HepG2 (cell line): ENCODE measurements around the gene EOMES. TPM values are rescaled to one million over a fixed set of nuclear protein-coding genes. Genes with fewer than 3 reads are reported as not detected.

ENCODE experiments used
- ATAC-seq: fragments of 200-7000 bp; cut with Tn5 transposase; 3 replicates; pipeline ENCODE4 v1.9.1; 2020; ENCODE audit warnings: mild to moderate bottlenecking, moderate library complexity
- BruUV-seq: library from RNA; stranded (reverse); fragments of 400-500 nt; replicated peaks from 2 replicates; lab custom pipeline; 2021; lab: Mats Ljungman, UMichigan
- CTCF ChIA-PET: fragments of 300-600 bp; formaldehyde crosslinking; extraction: SDS; loops from one replicate; lab custom pipeline; 2021; ENCODE audit warnings: low total read pairs, inconsistent platforms, low intra/inter-chr PET ratio; lab: Yijun Ruan, JAX
- POLR2A ChIA-PET: fragments of 350-600 bp; sonication (Branson Sonifier 250); formaldehyde crosslinking; loops from one replicate; lab custom pipeline; 2020; ENCODE audit warnings: antibody characterized with exemption, inconsistent platforms; lab: Yijun Ruan, JAX
- DNase-seq: peaks from one replicate; pipeline ENCODE4 v3.0.0-alpha.2; 2015; ENCODE audit warnings: low spot score
- FAIRE-seq: peaks from 3 replicates; lab custom pipeline; 2011; peaks lifted over from hg19 to GRCh38; lab: Jason Lieb, UNC
- H2AFZ ChIP-seq: one replicate; pipeline ENCODE4 v1.6.1; 2011; ENCODE audit warnings: low read length, inconsistent platforms
- H3K27ac ChIP-seq: fragments of 300-600 bp; 3 replicates; pipeline ENCODE4 v1.8.0; 2011; ENCODE audit warnings: mixed run types, mild to moderate bottlenecking, mixed read lengths, low read length, inconsistent platforms; ENCODE audit not compliant: insufficient read depth; ENCODE audit errors: extremely low read length
- H3K27me3 ChIP-seq, 2 experiments: fragments of 200-600 bp in 1 of 2; 2 replicates in 1 of 2; 3 replicates in 1 of 2; pipeline versions ENCODE4 v1.6.0 to v1.8.0; 2011; ENCODE audit warnings: low read length in 2 of 2, mild to moderate bottlenecking in 2 of 2, moderate library complexity in 2 of 2, inconsistent platforms in 1 of 2; ENCODE audit not compliant: insufficient read depth in 2 of 2, control insufficient read depth in 1 of 2
- H3K36me3 ChIP-seq, 2 experiments: fragments of 200-600 bp in 1 of 2; replicated peaks in 1 of 2; 2 replicates in 1 of 2; 3 replicates in 1 of 2; pipeline versions ENCODE4 v1.5.1 to v1.8.0; 2011; ENCODE audit warnings: low read length in 2 of 2, inconsistent platforms in 1 of 2; ENCODE audit not compliant: insufficient read depth in 2 of 2, control insufficient read depth in 1 of 2
- H3K4me1 ChIP-seq: 2 replicates; pipeline ENCODE4 v1.5.1; 2012; ENCODE audit warnings: low read length, inconsistent platforms; ENCODE audit not compliant: insufficient read depth
- H3K4me2 ChIP-seq: 2 replicates; pipeline ENCODE4 v1.6.0; 2011; ENCODE audit warnings: low read depth, low read length, inconsistent platforms
- H3K4me3 ChIP-seq, 3 experiments: fragments of 200-600 bp in 1 of 3; sonication (generic), shearing (Covaris generic) in 1 of 3; replicated peaks in 1 of 3; 2 replicates each; pipeline ENCODE4 v1.5.1; 2011 to 2016; ENCODE audit warnings: low read length in 3 of 3, inconsistent platforms in 2 of 3, low read depth in 2 of 3, mild to moderate bottlenecking in 2 of 3, control low read depth in 1 of 3, mixed read lengths in 1 of 3; ENCODE audit not compliant: insufficient read depth in 1 of 3
- H3K79me2 ChIP-seq: one replicate; pipeline ENCODE4 v1.6.1; 2011; ENCODE audit warnings: low read length, inconsistent platforms; ENCODE audit not compliant: insufficient read depth
- H3K9ac ChIP-seq: 2 replicates; pipeline ENCODE4 v1.6.0; 2011; ENCODE audit warnings: mild to moderate bottlenecking, low read depth, low read length, inconsistent platforms; ENCODE audit not compliant: insufficient read depth
- H3K9me3 ChIP-seq: 2 replicates; pipeline ENCODE4 v1.5.1; 2012; ENCODE audit warnings: mild to moderate bottlenecking, low read length
- H4K20me1 ChIP-seq: 2 replicates; pipeline ENCODE4 v1.6.0; 2011; ENCODE audit warnings: inconsistent platforms, mild to moderate bottlenecking, low read length, moderate library complexity; ENCODE audit not compliant: insufficient read depth
- CBX5 ChIP-seq: sonication (generic); formaldehyde crosslinking; IDR thresholded peaks from 2 replicates; pipeline ENCODE4 v1.4.0; 2020; ENCODE audit warnings: missing genetic modification reagents, borderline replicate concordance
- CHCHD3 ChIP-seq: sonication (generic); formaldehyde crosslinking; IDR thresholded peaks from 2 replicates; pipeline ENCODE4 v1.8.0; 2022; ENCODE audit warnings: mild to moderate bottlenecking, missing genetic modification reagents, moderate library complexity
- GATAD1 ChIP-seq: IDR thresholded peaks from 2 replicates; pipeline ENCODE4 v1.6.1; 2016; ENCODE audit warnings: missing genetic modification reagents, missing compliant biosample characterization
- HMG20B ChIP-seq: conservative IDR thresholded peaks from 2 replicates; pipeline ENCODE4 v1.6.1; 2016; ENCODE audit warnings: missing genetic modification reagents, missing compliant biosample characterization
- LCORL ChIP-seq, 2 experiments: fragments of 450-650 bp in 1 of 2; sonication (generic) in 1 of 2; formaldehyde crosslinking in 1 of 2; IDR thresholded peaks; 2 replicates each; pipeline versions ENCODE4 v1.5.0 to v1.6.1; 2017 to 2020; ENCODE audit warnings: antibody characterized with exemption in 1 of 2, missing genetic modification reagents in 1 of 2
- MXD4 ChIP-seq: IDR thresholded peaks from 2 replicates; pipeline ENCODE4 v1.6.1; 2016; ENCODE audit warnings: mild to moderate bottlenecking, missing biosample characterization, missing genetic modification reagents
- PLSCR1 ChIP-seq: sonication (generic); formaldehyde crosslinking; IDR thresholded peaks from 2 replicates; pipeline ENCODE4 v1.5.0; 2020; ENCODE audit warnings: missing genetic modification reagents, mild to moderate bottlenecking, borderline replicate concordance
- PRMT3 ChIP-seq: sonication (generic); formaldehyde crosslinking; IDR thresholded peaks from 2 replicates; pipeline ENCODE4 v1.8.1; 2022; ENCODE audit warnings: low read depth, mild to moderate bottlenecking, moderate library complexity, missing genetic modification reagents, borderline replicate concordance
- RBM39 ChIP-seq: fragments of 200-400 bp; formaldehyde crosslinking; IDR thresholded peaks from one replicate; pipeline ENCODE4 v1.6.1; 2018; ENCODE audit warnings: antibody characterized with exemption, mild to moderate bottlenecking, low read depth, low read length; ENCODE audit not compliant: poor library complexity, severe bottlenecking
- TCF7L2 ChIP-seq: IDR thresholded peaks from 2 replicates; pipeline ENCODE4 v1.6.1; 2011; ENCODE audit warnings: mild to moderate bottlenecking, low read depth, low read length, moderate library complexity
- ZNF12 ChIP-seq: sonication (generic); formaldehyde crosslinking; IDR thresholded peaks from 2 replicates; pipeline ENCODE4 v1.5.0; 2020; ENCODE audit warnings: missing genetic modification reagents
- ZNF589 ChIP-seq: sonication (generic); formaldehyde crosslinking; conservative IDR thresholded peaks from 2 replicates; pipeline ENCODE4 v1.8.0; 2022; ENCODE audit warnings: mild to moderate bottlenecking, moderate library complexity, missing genetic modification reagents
- ZNF616 ChIP-seq: sonication (generic); formaldehyde crosslinking; IDR thresholded peaks from 2 replicates; pipeline ENCODE4 v1.5.0; 2020; ENCODE audit warnings: low read depth, mild to moderate bottlenecking, missing genetic modification reagents
- ZNF660 ChIP-seq: sonication (generic); formaldehyde crosslinking; IDR thresholded peaks from 2 replicates; pipeline ENCODE4 v1.5.1; 2020; ENCODE audit warnings: mild to moderate bottlenecking, low read depth, missing genetic modification reagents, borderline replicate concordance
- ZNF746 ChIP-seq: sonication (generic); formaldehyde crosslinking; IDR thresholded peaks from 2 replicates; pipeline ENCODE4 v1.8.0; 2022; ENCODE audit warnings: mild to moderate bottlenecking, missing genetic modification reagents
- ZNF839 ChIP-seq: sonication (generic); formaldehyde crosslinking; IDR thresholded peaks from 2 replicates; pipeline ENCODE4 v1.4.0; 2020; ENCODE audit warnings: missing genetic modification reagents, mild to moderate bottlenecking, borderline replicate concordance
- WGBS: methylation state at CpG from one replicate; pipeline ENCODE4 v1.1.6; 2017; ENCODE audit warnings: low lambda C conversion rate; 5-methylcytosine and 5-hydroxymethylcytosine counted together
- in situ Hi-C: cut with HindIII; loops from 2 replicates; pipeline ENCODE4 v1.10.0; 2017; ENCODE audit warnings: low pct_unique_long_range_greater_than_20kb; ENCODE audit not compliant: extremely low pct_ligation_motif_present
- intact Hi-C: fragments of 100-400 bp; cut with micrococcal nuclease; formaldehyde crosslinking; loops from one replicate; pipeline ENCODE4 v1.10.0; 2022; ENCODE audit not compliant: unreplicated experiment
- polyA plus RNA-seq, 8 experiments: library from polyadenylated mRNA; depleted of rRNA in 3 of 8; stranded (reverse) in 7 of 8; unstranded in 1 of 8; fragments of >200 nt; fragmentation: Illumina TruSeq in 4 of 8; extraction: Trizol in 4 of 8; gene quantifications; 2 replicates each; pipeline versions ENCODE4 v1.2.1 to v1.2.3, GENCODE V29; 2011 to 2016; ENCODE audit warnings: low read depth in 4 of 8, missing spikeins in 1 of 8, mixed read lengths in 1 of 8; ENCODE audit not compliant: insufficient read depth in 1 of 8
- total RNA-seq, 5 experiments: library from RNA; depleted of rRNA; stranded (reverse); fragments of >200 nt; fragmentation: Illumina TruSeq; extraction: Trizol; gene quantifications; 2 replicates each; pipeline ENCODE4 v1.2.3, GENCODE V29; 2016; ENCODE audit warnings: low read depth in 1 of 5

The EOMES gene
- total and polyA plus RNA-seq, 2 of the 13 experiments (the other 11 are each of a cell fraction or from before 2014, with no cell fraction given), result 0.11 to 0.12 TPM

DNA sequence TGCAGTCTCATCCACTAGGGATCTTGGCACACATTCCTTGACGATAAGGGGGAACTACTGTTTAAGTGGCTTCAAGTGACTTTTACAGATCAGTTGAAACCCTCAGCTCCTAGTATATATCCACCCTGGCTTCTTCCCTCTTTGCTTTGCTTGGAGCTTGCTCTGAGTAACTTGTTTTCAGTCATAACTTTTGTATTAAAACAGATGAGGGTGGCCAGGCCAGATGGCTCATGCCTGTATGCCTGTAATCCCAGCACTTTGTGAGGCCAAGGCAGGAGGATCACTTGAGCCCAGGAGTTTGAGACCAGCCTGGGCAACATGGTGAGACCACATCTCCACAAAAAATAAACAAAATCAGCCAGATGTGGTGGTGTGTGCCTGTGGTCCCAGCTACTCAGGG, 42.4 kb downstream of the EOMES start:
- Histone ChIP-seq H3K4me2 (peak overlapping the region; percentile 95; the same call in 1 of the 2 replicates), H3K4me1 (peaks cover 40% of the 10 kb centered on the region), H3K9ac (no peak overlapping the region), H3K36me3 (no peaks in the 10 kb centered on the region), H3K4me3 (no peak overlapping the region), H3K79me2 (no peaks in the 10 kb centered on the region), H3K27me3 (no peaks in the 10 kb centered on the region), H3K9me3 (no peaks in the 10 kb centered on the region), H3K27ac (no peak overlapping the region), H2AFZ (no peak overlapping the region), H4K20me1 (no peaks in the 10 kb centered on the region)
- 96% methylated on average over 1 of the region's 1 CpG for WGBS
- in situ Hi-C loops, result loop anchor here (5.0 kb wide), 1 partner anchor 367 kb away; no protein-coding TSS in a partner anchor
- ChIA-PET CTCF (no interaction called here), POLR2A (interaction anchor here (2.0 kb wide), 1 partner anchor 195 kb away, joined by 6 read pairs; the partner anchor contains the start of gene SLC4A7)
- intact Hi-C loops, result loop anchor here (2.0 to 5.0 kb wide), 2 partner anchors 147 to 545 kb away; no protein-coding TSS in a partner anchor
- no TSS peak for BruUV-seq
- ATAC-seq (no peak), FAIRE-seq (no peak), DNase-seq (no peak)
- TF ChIP-seq PLSCR1 (CRISPR knock-in tag), result no peak
- TF ChIP-seq MXD4 (CRISPR knock-in tag), result no peak
- TF ChIP-seq ZNF12 (CRISPR knock-in tag), result no peak
- TF ChIP-seq GATAD1 (CRISPR knock-in tag), result no peak
- TF ChIP-seq ZNF839 (CRISPR knock-in tag), result no peak
- TF ChIP-seq HMG20B (CRISPR knock-in tag), result no peak
- TF ChIP-seq LCORL (IDR thresholded peaks at IDR 0.05), result no peak
- TF ChIP-seq LCORL (CRISPR knock-in tag; IDR thresholded peaks at IDR 0.05), result no peak
- no peak for TF ChIP-seq CHCHD3 (CRISPR knock-in tag)

DNA sequence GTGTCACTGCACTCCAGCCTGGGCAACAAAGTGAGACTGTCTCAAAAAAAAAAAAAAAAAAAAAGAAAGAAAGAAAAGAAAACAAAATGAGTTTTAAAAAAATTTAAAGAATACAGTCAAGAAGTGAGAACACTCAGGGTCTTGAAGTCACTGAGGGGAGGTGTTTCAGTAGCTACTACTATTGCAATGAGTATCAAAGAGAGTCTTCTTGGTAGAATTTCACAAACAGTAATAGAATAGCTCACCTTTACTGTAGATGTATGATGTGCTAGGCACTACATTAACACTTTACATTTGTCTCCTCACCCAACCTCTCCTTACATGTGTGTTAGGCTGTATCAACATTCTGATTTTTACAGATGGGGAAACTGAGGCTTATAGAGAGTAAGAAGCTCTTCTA, 43.9 kb downstream of the EOMES start:
- CTCF ChIA-PET, result no interaction called here
- FAIRE-seq, result no peak
- TF ChIP-seq ZNF616, result no peak
- TF ChIP-seq TCF7L2, result no peak
- no peak for TF ChIP-seq RBM39
- no peak for TF ChIP-seq PRMT3 (CRISPR knock-in tag)
- no peak for TF ChIP-seq ZNF589 (CRISPR knock-in tag)
- no peak for TF ChIP-seq CBX5 (CRISPR knock-in tag)
- TF ChIP-seq ZNF660 (CRISPR knock-in tag), result no peak
- no peak for TF ChIP-seq ZNF746 (CRISPR knock-in tag)

More for the DNA sequence above, 43.9 kb downstream of the EOMES start:
- no peaks in the 10 kb centered on the region for H3K9me3 ChIP-seq
- H3K36me3 ChIP-seq, result no peaks in the 10 kb centered on the region
- no TSS peak for BruUV-seq
- no peaks in the 10 kb centered on the region for H3K27me3 ChIP-seq
- no peak for ATAC-seq
- no peak overlapping the region for H3K4me2 ChIP-seq
- no peaks in the 10 kb centered on the region for H3K79me2 ChIP-seq
- intact Hi-C loops, result no loop called here
- DNase-seq, result no peak
- POLR2A ChIA-PET, result no interaction called here
- no peak overlapping the region for H3K27ac ChIP-seq
- no peak overlapping the region for H3K9ac ChIP-seq
- H3K4me1 ChIP-seq, result peaks cover 40% of the 10 kb centered on the region
- no peak overlapping the region for H2AFZ ChIP-seq
- no peaks in the 10 kb centered on the region for H4K20me1 ChIP-seq
- H3K4me3 ChIP-seq, result no peak overlapping the region
- in situ Hi-C loops, result no loop called here
